ENCODE results near the gene PCDHA7. TPM values are rescaled to one million over a fixed set of nuclear protein-coding genes. Genes with fewer than 3 reads are reported as not detected.
"Not testable (repeated sequence)": the region's sequence is repeated elsewhere in the genome, so short reads cannot be mapped to it uniquely, and the experiment has no call there.

Gene PCDHA7
- total RNA-seq, 4 donors from 2014 or later, result 0.12 to 1.4 (median 0.86) TPM

GRCh38 chr5:140875085-140876065, 41.3 kb downstream of the PCDHA7 start, which contains the start of gene PCDHA12:
TSS of gene PCDHA12 (plus strand) at chr5:140875308. CDS start at chr5:140875473, 165 bp downstream.
- ATAC-seq (ENCODE audit: low FRiP score), result no peak
- no peak for TF ChIP-seq CTCF (IDR thresholded peaks at IDR 0.05)
- no peak for DNase-seq (ENCODE audit: low spot score)

GRCh38 chr5:140876541-140877261, 42.6 kb downstream of the PCDHA7 start:
- ATAC-seq (ENCODE audit: low FRiP score); DNase-seq (ENCODE audit: low spot score): not testable (repeated sequence)

GRCh38 chr5:140877262-140877581, 43.2 kb downstream of the PCDHA7 start:
- ATAC-seq (ENCODE audit: low FRiP score) (peak; percentile 25), DNase-seq (ENCODE audit: low spot score) (no peak)
- no peak for TF ChIP-seq CTCF (IDR thresholded peaks at IDR 0.05)

GRCh38 chr5:140881889-140882590, 48.0 kb downstream of the PCDHA7 start, which contains the start of gene PCDHA13:
TSS of gene PCDHA13 (plus strand) at chr5:140882124. CDS start at chr5:140882269, 145 bp downstream.
- DNase-seq (ENCODE audit: low spot score) (no peak), ATAC-seq (ENCODE audit: low FRiP score) (peak; percentile 48)
- TF ChIP-seq CTCF (IDR thresholded peaks at IDR 0.05), result no peak

- DNase-seq (ENCODE audit: low spot score) (no peak), ATAC-seq (ENCODE audit: low FRiP score) (no peak)
- no peak for TF ChIP-seq CTCF (IDR thresholded peaks at IDR 0.05)
Observed at GRCh38 chr5:140882591-140882899, 48.5 kb downstream of the PCDHA7 start.

GRCh38 chr5:140883373-140883772, 49.3 kb downstream of the PCDHA7 start:
- DNase-seq (ENCODE audit: low spot score), result no peak
- TF ChIP-seq CTCF (IDR thresholded peaks at IDR 0.05), result no peak
- ATAC-seq (ENCODE audit: low FRiP score), result no peak
